ENCODE measurements around the gene CD300H. TPM values are rescaled to one million over a fixed set of nuclear protein-coding genes. Genes with fewer than 3 reads are reported as not detected.

CD300H gene
- total and polyA plus RNA-seq, 2 donors from 2014 or later = 2.0 TPM; not detected in 1

DNA sequence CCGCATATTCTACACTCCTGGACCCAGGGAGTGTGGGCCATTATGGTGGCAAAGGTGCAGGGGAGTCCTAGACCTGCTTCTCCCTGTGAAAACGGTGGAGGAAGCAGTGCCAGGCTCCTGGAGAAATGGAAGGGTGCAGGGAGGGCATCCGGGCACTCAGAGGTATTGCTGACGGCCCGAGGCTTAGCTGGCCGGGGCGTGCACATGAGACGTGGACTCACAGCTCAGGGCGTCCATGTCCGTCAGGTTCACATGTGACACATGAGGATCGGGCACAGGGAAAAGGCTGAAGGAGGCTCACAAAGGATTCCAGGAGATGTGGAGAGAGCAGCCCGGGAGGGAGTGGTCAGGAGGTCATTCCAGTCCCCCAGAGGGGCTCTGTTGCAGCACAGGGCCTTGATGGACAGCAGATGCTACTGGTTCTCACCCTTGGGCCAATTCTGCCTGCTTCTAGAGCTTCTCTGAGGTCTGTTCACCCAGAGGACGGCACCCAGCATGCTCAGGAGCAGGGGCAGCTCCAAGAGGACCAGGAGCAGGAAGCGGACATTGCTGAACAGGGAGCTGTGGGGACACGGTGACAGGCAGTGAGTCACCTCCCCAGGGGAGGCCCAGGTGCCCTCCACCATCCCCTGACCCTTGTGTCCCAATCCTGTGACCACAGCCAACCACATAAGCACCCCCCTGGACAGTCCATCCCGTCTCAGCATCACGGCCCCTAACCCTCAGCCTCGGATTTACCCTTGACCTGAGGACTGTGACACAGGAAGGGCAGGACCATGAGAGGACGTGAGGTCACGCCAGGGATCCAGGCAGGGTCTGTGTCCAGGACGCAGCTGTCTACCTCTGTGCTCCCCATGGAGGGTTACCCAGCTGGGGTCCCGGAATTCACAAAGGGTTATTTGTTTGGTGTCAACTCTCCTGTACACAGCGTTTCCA lies 25.9 kb downstream of the CD300H start:
- no peaks in the 10 kb centered on the region for H3K27me3 ChIP-seq (ENCODE audit: control insufficient read depth, insufficient read depth, low read length)
- DNase-seq (peak in 1 of 5 donors; percentile 39), FAIRE-seq (no peak)
- no peaks in the 10 kb centered on the region for H3K4me1 ChIP-seq (ENCODE audit: control insufficient read depth in 2 of 3, insufficient read depth in 2 of 3, low read depth in 1 of 3, low read length in 3 of 3)
- intact Hi-C loops (cut with DNase I) = no loop called here
- no peak overlapping the region for H3K27ac ChIP-seq (ENCODE audit: low read depth in 2 of 2, low read length in 2 of 2)
- H3K36me3 ChIP-seq (ENCODE audit: control insufficient read depth in 2 of 3, insufficient read depth in 3 of 3, low read length in 3 of 3) = no peaks in the 10 kb centered on the region
- no peak overlapping the region for H3K9ac ChIP-seq (ENCODE audit: low read length in 3 of 3)
- no peak overlapping the region for H3K4me3 ChIP-seq (ENCODE audit: low read length in 3 of 3)
- no peaks in the 10 kb centered on the region for H3K9me3 ChIP-seq (ENCODE audit: control insufficient read depth in 2 of 3, insufficient read depth in 1 of 3, low read length in 3 of 3)
- TF ChIP-seq, protein P1, sequence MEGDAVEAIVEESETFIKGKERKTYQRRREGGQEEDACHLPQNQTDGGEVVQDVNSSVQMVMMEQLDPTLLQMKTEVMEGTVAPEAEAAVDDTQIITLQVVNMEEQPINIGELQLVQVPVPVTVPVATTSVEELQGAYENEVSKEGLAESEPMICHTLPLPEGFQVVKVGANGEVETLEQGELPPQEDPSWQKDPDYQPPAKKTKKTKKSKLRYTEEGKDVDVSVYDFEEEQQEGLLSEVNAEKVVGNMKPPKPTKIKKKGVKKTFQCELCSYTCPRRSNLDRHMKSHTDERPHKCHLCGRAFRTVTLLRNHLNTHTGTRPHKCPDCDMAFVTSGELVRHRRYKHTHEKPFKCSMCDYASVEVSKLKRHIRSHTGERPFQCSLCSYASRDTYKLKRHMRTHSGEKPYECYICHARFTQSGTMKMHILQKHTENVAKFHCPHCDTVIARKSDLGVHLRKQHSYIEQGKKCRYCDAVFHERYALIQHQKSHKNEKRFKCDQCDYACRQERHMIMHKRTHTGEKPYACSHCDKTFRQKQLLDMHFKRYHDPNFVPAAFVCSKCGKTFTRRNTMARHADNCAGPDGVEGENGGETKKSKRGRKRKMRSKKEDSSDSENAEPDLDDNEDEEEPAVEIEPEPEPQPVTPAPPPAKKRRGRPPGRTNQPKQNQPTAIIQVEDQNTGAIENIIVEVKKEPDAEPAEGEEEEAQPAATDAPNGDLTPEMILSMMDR (IDR thresholded peaks at IDR 0.05; ENCODE audit: borderline replicate concordance, extremely low read depth, insufficient read depth) = no peak

- Histone ChIP-seq H3K9me3 (ENCODE audit: control insufficient read depth in 2 of 3, insufficient read depth in 1 of 3, low read length in 3 of 3) (no peaks in the 10 kb centered on the region), H3K4me1 (ENCODE audit: control insufficient read depth in 2 of 3, insufficient read depth in 2 of 3, low read depth in 1 of 3, low read length in 3 of 3) (no peaks in the 10 kb centered on the region), H3K27me3 (ENCODE audit: control insufficient read depth, insufficient read depth, low read length) (no peaks in the 10 kb centered on the region), H3K27ac (ENCODE audit: low read depth in 2 of 2, low read length in 2 of 2) (no peak overlapping the region), H3K9ac (ENCODE audit: low read length in 3 of 3) (no peak overlapping the region), H3K36me3 (ENCODE audit: control insufficient read depth in 2 of 3, insufficient read depth in 3 of 3, low read length in 3 of 3) (no peaks in the 10 kb centered on the region), H3K4me3 (ENCODE audit: low read length in 3 of 3) (no peak overlapping the region)
- intact Hi-C loops (cut with DNase I) = no loop called here
- DNase-seq = no peak
- TF ChIP-seq, protein P1 (IDR thresholded peaks at IDR 0.05; ENCODE audit: borderline replicate concordance, extremely low read depth, insufficient read depth) = no peak
- FAIRE-seq = no peak
Observed at GRCh38 chr17:74539281-74539820, 28.0 kb downstream of the CD300H start.

- Histone ChIP-seq H3K27me3 (ENCODE audit: control insufficient read depth, insufficient read depth, low read length) (no peaks in the 10 kb centered on the region), H3K27ac (ENCODE audit: low read depth in 2 of 2, low read length in 2 of 2) (no peak overlapping the region), H3K9me3 (ENCODE audit: control insufficient read depth in 2 of 3, insufficient read depth in 1 of 3, low read length in 3 of 3) (no peaks in the 10 kb centered on the region), H3K4me1 (ENCODE audit: control insufficient read depth in 2 of 3, insufficient read depth in 2 of 3, low read depth in 1 of 3, low read length in 3 of 3) (no peaks in the 10 kb centered on the region), H3K4me3 (ENCODE audit: low read length in 3 of 3) (no peak overlapping the region), H3K9ac (ENCODE audit: low read length in 3 of 3) (no peak overlapping the region), H3K36me3 (ENCODE audit: control insufficient read depth in 2 of 3, insufficient read depth in 3 of 3, low read length in 3 of 3) (no peaks in the 10 kb centered on the region)
- FAIRE-seq = no peak
- TF ChIP-seq, protein P1 (IDR thresholded peaks at IDR 0.05; ENCODE audit: borderline replicate concordance, extremely low read depth, insufficient read depth) = no peak
- no peak for DNase-seq
- intact Hi-C loops (cut with DNase I) = no loop called here
Observed at GRCh38 chr17:74536890-74537289, 30.4 kb downstream of the CD300H start.

All from kidney (tissue), 14 donors.